NCI-H460 (cell line): ENCODE measurements around the gene DOCK2. TPM values are rescaled to one million over a fixed set of nuclear protein-coding genes. Genes with fewer than 3 reads are reported as not detected.

Source experiments
- DNase-seq: peaks from one replicate; pipeline ENCODE4 v3.0.0-alpha.2; 2016; ENCODE audit warnings: low read depth; ENCODE audit errors: extremely low read depth
- total RNA-seq: library from RNA; depleted of rRNA; stranded (reverse); fragments of >200 nt; shearing (Covaris generic); gene quantifications from 2 replicates; pipeline ENCODE4 v1.2.3, GENCODE V29; 2014

The DOCK2 gene
- total RNA-seq, 1 experiment from 2014 or later = 0.79 TPM

DNA sequence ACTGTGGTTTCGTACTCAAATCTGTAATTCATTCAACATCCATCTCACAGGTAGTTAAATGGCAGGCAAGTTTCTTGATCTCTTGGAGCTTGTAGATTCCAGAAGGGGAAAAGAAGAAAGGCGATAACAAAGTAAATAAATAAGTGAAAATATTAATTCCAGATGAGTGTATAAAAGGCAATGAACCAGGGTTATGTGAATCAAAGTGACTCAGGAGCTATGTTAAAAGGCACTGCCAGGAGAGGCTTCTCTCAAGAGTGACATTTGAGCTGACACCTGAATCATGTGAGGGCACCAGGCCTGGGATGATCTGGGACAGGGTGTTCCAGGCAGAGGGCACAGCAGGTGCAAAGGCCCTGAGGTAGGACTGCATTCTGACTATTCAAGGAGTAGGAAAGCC, 45.0 kb downstream of the DOCK2 start:
- DNase-seq = no peak

DNA sequence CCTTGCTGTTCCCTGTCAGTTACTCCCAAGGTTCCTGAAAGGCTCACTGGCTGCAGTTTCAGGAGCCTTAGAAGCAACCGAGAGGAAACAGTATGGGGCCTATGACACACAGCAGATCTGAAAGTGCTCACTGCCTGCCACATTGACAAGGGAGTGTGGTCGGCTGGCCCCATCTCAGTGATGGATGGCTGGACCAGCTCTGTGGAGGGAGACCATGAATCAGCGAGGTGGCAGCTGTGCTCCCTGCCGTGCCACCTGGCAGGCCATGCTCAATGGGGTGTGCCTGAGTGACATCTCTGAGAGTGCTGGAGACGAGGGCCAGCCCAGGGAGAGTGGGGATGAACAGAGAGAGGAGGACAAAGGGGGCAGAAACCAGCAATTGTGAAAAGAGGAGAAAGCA, 49.1 kb downstream of the DOCK2 start:
- DNase-seq = no peak

DNA sequence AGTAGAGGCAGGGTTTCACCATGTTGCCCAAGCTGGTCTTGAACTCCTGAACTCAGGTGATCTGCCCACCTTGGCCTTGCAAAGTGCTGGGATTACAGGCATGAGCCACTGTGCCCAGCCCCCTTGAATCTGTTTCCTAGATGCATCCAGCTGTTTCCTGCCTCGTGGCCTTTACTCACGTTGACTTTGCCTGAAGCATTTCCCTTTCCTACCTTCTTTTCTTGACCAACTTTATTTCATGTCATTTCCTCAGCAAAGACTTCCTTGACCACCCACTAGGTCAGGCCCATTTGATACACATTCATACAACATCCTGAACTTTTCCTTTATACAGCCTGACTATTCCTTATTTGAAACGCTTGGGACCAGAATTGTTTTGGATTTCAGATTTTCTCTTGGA, 51.0 kb downstream of the DOCK2 start:
- DNase-seq = no peak

DNA sequence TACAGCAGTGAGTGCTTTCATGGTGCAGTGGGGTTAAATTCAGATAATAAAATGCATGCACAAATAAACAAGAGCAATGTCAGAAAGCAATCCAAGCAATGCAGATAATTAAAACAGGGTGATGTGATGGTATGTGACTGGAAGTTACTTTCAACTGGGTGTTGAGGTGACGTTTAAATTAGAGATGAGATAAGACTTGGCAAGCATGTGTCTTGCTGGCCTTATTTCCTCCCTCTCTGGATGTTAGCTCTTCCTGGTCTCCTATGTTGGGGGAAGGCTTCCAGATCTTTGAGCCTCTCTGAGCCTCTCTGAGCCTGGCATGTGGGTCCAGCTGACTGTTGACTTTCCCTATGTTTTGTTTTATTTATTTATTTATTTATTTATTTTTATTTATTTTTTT, 54.4 kb downstream of the DOCK2 start:
- no peak for DNase-seq

DNA sequence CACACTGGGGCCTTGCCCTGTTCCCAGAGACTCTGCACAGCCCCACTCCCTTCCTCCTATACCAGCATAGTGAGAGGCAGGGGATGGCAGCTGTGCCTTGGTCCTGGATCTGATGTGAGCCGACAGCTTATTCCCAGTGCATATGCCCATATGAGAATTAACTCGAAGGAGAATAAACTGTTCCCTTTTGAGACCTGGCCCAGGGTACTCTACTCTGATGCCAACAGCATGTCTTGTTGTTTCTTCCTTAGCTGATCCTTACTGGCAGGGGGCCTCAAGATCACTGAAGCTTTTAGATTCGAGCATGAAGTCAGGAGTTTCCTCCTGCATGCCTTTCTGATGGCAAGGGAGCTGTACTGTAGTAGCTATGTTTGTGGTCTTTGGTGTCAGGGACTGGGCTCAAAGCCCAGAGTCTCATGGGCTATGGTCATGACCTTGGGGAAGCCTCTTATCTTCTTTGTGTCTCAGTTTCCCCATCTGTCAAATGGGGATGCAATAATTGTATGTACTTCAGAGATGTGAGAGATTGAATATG, 57.1 kb downstream of the DOCK2 start:
- DNase-seq = no peak

DNA sequence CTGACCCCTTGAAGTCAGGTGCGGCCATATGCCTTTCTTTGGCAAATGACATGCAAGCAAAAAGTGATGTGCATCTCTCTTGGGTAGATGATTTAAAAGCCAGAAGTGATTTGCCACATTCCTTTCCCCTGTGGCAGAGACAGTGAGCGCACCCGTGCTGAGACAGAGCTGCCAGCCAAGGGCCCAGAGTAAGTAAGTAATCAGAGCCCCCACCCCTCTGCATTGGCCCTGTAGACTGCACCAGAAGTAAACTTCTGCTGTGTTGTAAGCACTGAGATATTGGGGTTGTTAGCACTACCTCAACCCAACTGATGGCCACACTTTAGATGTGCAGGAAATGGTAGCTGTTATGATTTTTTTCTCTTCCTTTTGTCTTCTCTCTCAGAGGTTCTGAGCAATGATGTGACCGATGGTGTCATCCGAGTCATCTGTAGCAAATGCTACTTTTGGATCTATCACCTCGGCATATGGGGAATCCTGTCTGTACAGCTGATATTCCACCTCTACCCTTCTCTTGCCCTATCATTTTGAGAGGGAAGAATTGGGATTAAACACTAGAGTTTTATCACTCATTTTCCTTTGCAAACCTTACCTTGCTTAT, 58.0 kb downstream of the DOCK2 start:
- no peak for DNase-seq

DNA sequence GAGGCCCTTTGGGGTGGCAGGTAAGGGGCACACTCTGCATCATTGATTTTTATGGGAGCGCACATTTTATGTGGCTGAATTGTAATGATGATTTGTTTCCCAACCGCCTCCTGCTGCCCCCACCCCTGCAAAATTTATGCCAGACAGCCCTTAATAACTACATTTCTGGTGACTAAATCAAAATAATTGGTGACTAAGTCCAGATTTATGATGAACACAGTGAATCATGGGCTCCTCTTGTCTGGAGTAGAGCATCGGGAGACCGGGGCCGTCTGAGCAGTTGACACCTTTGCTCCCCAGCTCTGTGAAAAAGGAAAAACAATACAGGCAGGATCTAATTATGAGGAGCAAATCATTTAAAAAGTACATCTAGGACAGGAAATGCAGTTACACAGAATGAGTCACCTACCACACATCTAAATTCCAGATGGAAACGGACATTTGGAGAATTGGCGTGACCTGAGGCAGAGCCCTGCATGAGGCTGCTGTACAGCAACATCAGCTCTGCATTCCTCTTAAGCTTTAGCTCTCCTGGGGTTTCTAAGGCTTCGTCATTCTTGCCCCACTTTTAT, 58.9 kb downstream of the DOCK2 start:
- no peak for DNase-seq

DNA sequence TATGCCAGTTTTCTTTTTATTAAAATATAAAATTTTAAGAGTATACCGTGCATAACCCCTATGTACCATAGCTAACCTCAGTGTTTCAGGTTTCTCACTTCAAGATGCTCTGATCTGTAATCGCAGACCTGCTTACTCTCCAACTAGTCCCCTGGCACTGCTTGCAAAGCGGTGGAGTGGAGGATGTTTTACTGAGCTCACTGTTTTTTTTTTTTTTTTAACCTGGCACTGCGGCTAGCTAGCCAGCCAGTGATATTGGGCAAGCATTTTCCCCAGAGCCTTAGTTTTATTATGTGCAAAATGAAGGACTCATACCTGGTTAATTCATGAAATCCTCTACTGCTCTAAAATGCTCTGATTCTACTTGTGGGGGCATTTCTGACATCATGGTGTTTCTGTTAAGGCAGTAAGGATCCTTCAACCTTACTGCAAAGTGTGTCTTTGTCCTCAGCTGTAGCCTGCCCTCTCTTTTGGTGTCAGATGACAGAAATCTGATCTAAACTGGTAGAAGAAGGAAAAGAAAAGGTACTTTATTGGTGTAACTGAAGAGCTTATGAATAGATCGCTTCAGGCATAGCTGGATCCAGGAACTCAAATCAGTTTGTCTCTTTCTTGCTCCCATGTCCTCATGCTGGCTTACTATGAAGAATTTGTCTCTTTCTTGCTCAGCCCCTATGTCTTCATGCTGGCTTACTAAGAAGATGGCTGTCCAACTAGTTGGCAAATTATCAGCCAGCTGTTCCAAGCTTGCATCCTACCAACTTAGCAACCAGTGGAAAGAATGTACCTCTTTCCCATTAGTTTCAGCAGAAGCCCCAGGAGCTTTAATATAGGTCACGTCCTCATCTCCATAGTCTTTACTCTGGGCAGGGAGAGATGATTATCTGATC, 59.8 kb downstream of the DOCK2 start:
- DNase-seq = no peak

DNA sequence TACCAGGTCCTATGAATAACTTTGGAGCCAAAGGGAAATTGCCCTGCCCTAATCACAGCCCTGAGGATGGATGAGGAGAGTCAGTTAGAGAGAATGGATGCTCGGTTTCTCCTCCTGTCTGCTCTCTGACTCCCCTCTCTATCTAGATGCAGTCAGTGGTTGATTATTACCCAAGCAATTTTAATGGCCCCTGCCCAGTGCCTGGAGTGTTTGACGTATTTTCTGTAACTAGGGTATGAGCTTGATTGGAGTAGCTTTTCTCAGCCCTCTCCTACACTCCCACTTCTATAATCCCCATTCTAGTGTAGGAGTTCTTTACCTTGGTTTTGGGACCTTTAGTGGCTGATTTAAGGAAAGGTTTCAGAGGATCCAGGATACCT, 60.4 kb downstream of the DOCK2 start:
- no peak for DNase-seq

DNA sequence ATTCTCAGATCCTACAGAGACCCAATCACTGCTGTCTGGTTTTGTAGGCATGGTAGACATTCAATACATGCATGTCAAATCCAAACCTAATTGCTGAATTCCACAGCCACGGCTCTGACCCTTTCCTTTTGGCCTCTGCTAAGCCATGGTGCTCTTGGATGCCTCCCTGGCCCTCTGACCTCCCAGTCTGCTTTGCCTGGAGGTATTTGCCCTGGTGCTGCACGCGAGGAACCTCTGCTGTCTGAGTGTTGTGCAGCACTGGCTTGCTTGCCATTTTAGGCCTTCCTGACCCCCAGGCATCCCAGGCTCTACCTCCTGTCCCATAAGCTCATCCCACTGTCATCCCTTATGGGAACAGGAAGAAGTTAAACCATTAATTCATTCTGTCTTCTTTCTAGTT, 60.9 kb downstream of the DOCK2 start:
- no peak for DNase-seq

DNA sequence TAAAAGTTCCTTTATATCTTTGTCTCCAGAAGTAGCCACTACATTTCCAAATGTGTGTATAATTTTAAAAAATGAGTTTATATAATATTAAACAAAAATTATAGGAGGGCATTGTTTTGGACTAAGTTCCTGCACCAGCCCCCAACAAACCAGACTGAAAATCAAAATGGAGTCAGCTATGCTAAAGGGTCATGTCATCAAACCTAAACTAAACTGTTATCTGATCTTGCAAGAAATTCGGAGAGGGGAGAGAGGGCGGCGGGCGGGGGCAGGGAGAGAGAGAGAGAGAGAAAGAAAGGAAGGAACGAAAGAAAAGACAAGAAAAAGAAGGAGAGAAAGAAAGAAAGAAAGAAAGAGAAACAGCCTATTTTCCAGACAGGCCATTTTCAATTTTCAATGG, 63.5 kb downstream of the DOCK2 start:
- DNase-seq = no peak

DNA sequence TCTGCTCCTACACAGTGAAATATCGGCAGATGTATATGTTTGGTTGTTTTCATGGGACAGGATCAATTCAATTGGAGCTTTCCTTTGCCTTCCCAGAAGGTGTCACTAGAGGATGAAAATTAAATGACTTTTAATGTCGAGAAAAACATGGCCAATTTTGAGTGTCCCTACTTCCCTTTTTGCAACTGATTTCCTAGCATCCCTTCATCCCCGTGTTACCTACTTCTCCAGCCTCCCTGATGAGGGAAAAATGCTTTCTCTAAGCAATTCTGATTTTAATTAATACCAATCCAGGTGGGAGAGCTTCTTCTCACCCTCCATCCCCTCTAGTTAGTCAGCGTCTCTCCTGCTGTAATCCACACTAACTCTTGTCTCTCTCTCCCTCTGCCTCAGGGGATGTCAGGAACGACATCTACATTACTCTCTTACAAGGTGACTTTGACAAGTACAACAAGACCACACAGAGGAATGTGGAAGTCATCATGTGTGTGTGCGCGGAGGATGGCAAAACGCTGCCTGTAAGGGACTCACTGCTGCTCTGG, 64.9 kb downstream of the DOCK2 start:
- peak; percentile 51 for DNase-seq

DNA sequence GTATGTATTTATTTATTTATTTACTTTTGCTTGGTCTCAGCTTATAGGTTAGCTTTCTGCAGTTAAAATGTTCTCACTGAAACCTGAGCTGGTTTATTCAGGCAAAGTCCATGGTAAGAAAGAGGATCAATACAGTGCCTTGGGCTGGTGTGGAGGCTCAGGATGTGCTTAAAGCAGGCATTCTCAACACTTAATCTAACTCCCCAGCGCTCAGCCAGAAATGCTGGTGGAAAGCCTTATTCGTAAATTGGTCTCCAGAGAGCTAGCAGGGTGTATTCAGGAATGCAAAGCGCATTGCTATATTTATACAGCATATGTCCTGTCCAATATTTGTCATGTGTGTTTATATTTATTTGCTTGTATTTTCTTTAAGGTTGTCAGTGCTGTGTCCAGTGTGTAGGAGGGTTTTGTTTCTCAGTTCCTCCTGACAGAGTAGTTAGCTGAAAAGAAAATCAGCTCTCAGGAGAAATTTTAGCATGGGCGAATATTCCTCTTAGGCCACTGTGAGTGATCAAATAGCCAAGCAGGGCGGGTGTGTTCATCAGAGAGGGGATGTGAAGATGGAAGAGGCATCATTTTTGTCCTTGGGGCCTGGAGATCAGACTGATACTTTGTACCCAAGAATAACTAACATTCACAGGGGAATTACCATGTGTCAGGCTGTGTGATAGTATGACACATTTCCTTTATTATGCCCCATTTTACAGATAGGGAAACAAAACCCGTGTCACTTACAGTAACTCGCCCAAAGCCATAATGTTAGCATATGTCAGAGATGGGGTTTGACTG, 65.8 kb downstream of the DOCK2 start:
- no peak for DNase-seq

DNA sequence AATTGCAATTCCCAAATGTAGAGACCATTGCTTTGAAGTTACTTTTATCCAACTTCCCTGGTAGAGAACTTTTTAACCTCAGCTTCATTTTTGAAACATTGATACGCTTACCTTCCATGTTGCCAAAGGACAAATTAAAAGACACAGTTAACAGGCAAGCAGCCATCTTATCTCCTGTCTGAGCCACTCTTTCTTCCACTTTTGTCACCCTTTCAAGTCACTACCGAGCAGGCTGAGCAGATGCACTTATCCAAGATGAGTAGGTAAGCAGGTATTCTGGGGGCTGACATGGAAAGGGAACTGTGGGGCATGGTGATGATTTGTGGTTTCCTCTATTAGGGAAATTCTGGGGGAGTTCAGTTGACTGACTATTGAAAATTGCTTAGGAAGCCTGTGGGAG, 66.7 kb downstream of the DOCK2 start:
- no peak for DNase-seq

DNA sequence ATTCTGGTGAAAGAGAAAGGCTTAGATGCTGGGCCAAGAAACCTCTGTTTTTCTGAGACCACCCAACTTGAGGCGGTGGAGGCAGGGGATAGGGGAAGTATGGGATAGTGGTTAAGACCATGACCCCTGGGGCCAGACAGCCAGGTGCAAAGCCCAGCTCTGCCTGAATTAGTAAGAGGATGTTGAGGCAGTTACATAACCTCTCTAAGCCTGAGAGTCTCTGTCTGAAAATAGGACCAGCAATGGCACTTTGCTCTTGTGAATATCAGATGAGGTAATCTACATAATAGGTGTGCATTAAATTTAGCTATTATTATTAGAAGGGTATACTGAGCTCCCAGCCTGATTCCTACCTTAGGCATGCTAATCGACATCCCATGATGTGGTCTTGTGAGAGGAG, 68.2 kb downstream of the DOCK2 start:
- no peak for DNase-seq

DNA sequence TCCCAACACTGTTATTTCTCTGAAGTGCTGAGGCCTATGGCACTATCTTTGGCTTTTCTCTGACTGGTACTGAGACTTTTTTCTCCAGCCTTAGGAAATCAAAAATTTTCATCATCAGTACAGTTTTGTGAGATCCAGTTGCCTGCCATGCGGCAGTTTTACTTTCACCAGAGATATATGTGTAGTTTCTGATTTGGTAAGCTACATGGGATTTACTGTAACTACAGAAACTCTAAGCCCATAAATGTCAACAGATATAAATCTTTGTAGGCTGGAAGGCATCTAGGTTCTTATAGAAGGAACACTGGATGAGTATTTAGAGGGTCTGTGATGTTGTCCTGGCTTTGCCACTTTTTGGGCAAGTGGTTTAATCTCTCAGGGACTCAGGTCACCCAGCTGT, 69.0 kb downstream of the DOCK2 start:
- no peak for DNase-seq

DNA sequence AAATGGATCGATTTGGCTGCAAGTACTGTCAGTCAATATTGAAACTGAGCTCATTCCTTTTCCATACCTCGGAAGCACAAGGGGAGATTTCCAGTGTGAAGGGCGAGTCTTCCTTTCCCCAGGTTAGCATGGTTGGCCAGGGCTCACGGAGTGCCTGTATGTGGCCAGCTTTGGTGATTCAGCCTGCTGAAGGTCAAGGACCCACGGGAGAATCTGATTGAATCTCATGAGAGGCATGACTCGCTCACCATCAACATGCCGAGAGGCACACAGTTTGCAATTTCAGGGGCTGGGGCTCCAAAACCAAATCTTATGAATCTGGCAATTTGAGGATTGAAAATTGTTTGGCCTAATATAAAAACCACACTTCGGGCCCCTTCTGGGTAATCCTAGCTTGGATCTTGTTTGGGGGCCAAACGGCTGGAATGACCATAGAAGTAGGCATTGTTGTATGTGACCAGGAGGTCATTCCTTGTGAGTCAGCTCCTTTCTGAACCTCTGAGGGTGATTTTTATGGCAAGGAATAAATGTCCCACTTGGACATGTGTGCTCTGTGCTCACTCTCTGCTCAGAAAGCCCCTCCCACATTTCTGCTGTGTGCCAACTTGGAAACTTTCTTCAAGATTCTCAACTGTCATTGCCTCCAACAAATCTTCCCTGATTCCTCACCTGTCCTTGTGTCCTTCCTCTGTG, 69.8 kb downstream of the DOCK2 start:
- DNase-seq = no peak

DNA sequence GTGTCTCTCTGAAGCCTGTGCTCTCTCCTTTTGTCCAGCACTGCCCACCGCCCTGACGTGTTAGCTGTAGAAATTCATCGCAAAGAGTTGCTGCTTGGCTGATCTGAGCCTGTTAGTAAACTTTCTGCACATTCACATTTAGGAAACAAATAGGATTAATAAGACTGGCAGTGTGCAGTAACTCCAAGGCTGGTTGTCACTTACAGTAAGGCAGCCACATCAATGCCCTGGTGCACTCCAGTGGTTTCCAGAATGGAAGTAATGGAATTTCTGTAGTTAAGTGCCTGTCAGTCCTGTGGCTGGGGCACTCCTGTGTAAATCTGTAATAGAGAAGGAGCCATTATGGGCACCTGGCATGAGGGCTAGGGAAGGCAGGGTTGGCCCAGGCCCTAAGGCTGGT, 70.6 kb downstream of the DOCK2 start:
- no peak for DNase-seq

DNA sequence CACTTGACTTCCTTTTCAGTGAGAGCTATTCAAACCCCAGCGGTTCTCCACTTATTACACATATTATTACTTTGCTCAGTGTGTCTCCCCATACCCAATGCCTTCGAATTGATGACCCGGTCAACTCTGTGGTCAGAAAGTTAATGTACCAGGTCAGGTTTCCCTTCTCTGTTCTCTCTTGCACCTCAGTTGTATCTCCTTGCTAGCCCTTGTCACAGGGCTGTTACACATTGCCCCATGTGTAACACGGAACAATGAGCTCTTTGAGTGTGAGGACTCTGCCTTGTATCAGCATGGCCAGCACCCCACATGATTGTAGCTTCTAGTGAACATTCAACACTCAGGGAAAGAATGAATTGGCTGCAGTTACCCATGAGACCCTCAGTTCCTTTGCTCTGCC, 73.6 kb downstream of the DOCK2 start:
- DNase-seq = no peak

DNA sequence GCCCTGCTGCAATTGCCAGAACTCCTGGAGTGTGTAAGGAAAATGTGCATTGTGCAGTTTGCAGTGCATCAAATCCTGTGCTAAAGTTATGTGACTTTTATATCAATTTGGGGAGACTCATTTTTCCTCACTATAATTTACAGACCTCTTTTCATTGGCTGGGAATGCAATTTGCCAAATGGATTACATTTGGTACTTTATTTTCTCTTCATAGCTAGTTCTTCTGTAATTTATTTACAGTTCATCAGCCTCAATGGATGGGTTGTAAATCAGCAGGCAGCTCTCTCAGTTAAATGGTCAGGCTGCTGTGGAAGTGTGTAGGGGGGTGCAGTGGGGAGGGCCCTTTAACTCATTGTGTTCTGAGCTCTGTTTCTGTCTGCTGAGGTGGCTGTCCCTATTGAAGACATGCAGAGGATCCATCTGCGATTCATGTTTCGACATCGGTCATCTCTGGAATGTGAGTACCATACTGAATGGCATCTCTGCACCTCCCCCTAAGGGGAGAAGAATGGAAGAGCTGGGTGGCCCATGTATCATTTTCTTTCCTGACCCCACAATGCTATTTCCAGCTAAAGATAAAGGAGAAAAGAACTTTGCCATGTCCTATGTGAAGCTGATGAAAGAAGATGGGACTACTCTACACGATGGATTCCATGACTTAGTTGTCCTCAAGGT, 74.6 kb downstream of the DOCK2 start:
- DNase-seq = no peak
